Rectal smooth muscle tissue (tissue), 1 donor: ENCODE data around the gene PLA2G4B.
A peak's percentile ranks its signal among the peaks of the same experiment; 100 is the strongest.
"Not testable (repeated sequence)": the region's sequence is repeated elsewhere in the genome, so short reads cannot be mapped to it uniquely, and the experiment has no call there.

ENCODE experiments used
- H3K27ac ChIP-seq: one replicate; pipeline ENCODE4 v1.7.0; 2013; ENCODE audit warnings: low read depth, low read length, inconsistent platforms
- H3K27me3 ChIP-seq: one replicate; pipeline ENCODE4 v1.7.0; 2013; ENCODE audit warnings: low read length; ENCODE audit not compliant: control insufficient read depth, insufficient read depth
- H3K36me3 ChIP-seq: one replicate; pipeline ENCODE4 v1.7.0; 2013; ENCODE audit warnings: low read length; ENCODE audit not compliant: control insufficient read depth, insufficient read depth
- H3K4me1 ChIP-seq: one replicate; pipeline ENCODE4 v1.7.0; 2013; ENCODE audit warnings: low read length; ENCODE audit not compliant: control insufficient read depth, insufficient read depth
- H3K4me3 ChIP-seq: one replicate; pipeline ENCODE4 v1.7.0; 2013; ENCODE audit warnings: low read length
- H3K9ac ChIP-seq: one replicate; pipeline ENCODE4 v1.7.0; 2013; ENCODE audit warnings: low read length

Gene PLA2G4B

GRCh38 chr15:41824062-41824745 is 14.4 kb upstream of the PLA2G4B start:
- H3K4me3 ChIP-seq, result no peak overlapping the region
- peaks cover 15% of the 10 kb centered on the region for H3K36me3 ChIP-seq
- no peaks in the 10 kb centered on the region for H3K27me3 ChIP-seq
- H3K27ac ChIP-seq, result no peak overlapping the region
- peaks cover 8% of the 10 kb centered on the region for H3K4me1 ChIP-seq
- no peak overlapping the region for H3K9ac ChIP-seq

GRCh38 chr15:41825145-41825544 is 13.5 kb upstream of the PLA2G4B start:
- H3K9ac ChIP-seq, result no peak overlapping the region
- H3K4me1 ChIP-seq, result peaks cover 8% of the 10 kb centered on the region
- no peak overlapping the region for H3K4me3 ChIP-seq
- H3K36me3 ChIP-seq, result peaks cover 10% of the 10 kb centered on the region
- H3K27ac ChIP-seq, result no peak overlapping the region
- no peaks in the 10 kb centered on the region for H3K27me3 ChIP-seq

- Histone ChIP-seq H3K36me3 (peaks cover 10% of the 10 kb centered on the region), H3K4me3 (no peak overlapping the region), H3K9ac (no peak overlapping the region), H3K27ac (no peak overlapping the region), H3K27me3 (no peaks in the 10 kb centered on the region), H3K4me1 (peaks cover 8% of the 10 kb centered on the region)
Measured at GRCh38 chr15:41825572-41826535, 12.8 kb upstream of the PLA2G4B start.

GRCh38 chr15:41827290-41827879 is 11.3 kb upstream of the PLA2G4B start:
- Histone ChIP-seq H3K9ac (no peak overlapping the region), H3K4me1 (peaks cover 8% of the 10 kb centered on the region), H3K4me3 (peak overlapping the region; percentile 62), H3K27me3 (no peaks in the 10 kb centered on the region), H3K27ac (no peak overlapping the region), H3K36me3 (peaks cover 13% of the 10 kb centered on the region)

- Histone ChIP-seq H3K9ac (peak within 1 kb of the TSS; percentile 83), H3K27me3 (no peaks in the 10 kb centered on the region), H3K27ac (peak within 1 kb of the TSS; percentile 83), H3K4me1 (peaks cover 8% of the 10 kb centered on the region), H3K4me3 (peak within 1 kb of the TSS; percentile 95), H3K36me3 (peaks cover 13% of the 10 kb centered on the region)
Measured at GRCh38 chr15:41827880-41828806, 10.5 kb upstream of the PLA2G4B start, which contains the start of gene JMJD7. JMJD7 (plus strand) TSS chr15:41828092; CDS start chr15:41828125, 33 bp downstream.

GRCh38 chr15:41828807-41829141 is 9.9 kb upstream of the PLA2G4B start:
- peaks cover 13% of the 10 kb centered on the region for H3K36me3 ChIP-seq
- H3K9ac ChIP-seq, result peak overlapping the region; percentile 83
- peaks cover 8% of the 10 kb centered on the region for H3K4me1 ChIP-seq
- H3K27me3 ChIP-seq, result no peaks in the 10 kb centered on the region
- H3K27ac ChIP-seq, result peak overlapping the region; percentile 83
- H3K4me3 ChIP-seq, result peak overlapping the region; percentile 95

GRCh38 chr15:41829959-41830646 is 8.5 kb upstream of the PLA2G4B start:
- Histone ChIP-seq H3K27ac (no peak overlapping the region), H3K4me3 (no peak overlapping the region), H3K27me3 (no peaks in the 10 kb centered on the region), H3K4me1 (peaks cover 8% of the 10 kb centered on the region), H3K36me3 (peaks cover 7% of the 10 kb centered on the region), H3K9ac (no peak overlapping the region)

GRCh38 chr15:41831291-41831690 is 7.4 kb upstream of the PLA2G4B start:
- not testable (repeated sequence) for H3K4me3 ChIP-seq, H3K27ac ChIP-seq, H3K4me1 ChIP-seq, H3K9ac ChIP-seq, H3K36me3 ChIP-seq, H3K27me3 ChIP-seq

- Histone ChIP-seq H3K27me3 (no peaks in the 10 kb centered on the region), H3K4me3 (no peak overlapping the region), H3K27ac (no peak overlapping the region), H3K9ac (no peak overlapping the region), H3K36me3 (peaks cover 7% of the 10 kb centered on the region), H3K4me1 (peaks cover 8% of the 10 kb centered on the region)
Measured at GRCh38 chr15:41832208-41832607, 6.4 kb upstream of the PLA2G4B start.

- Histone ChIP-seq H3K4me3 (no peak overlapping the region), H3K4me1 (peaks cover 8% of the 10 kb centered on the region), H3K9ac (no peak overlapping the region), H3K27me3 (no peaks in the 10 kb centered on the region), H3K27ac (no peak overlapping the region), H3K36me3 (peaks cover 9% of the 10 kb centered on the region)
Measured at GRCh38 chr15:41832875-41833274, 5.8 kb upstream of the PLA2G4B start.

- H3K27ac ChIP-seq, result no peak overlapping the region
- peaks cover 10% of the 10 kb centered on the region for H3K36me3 ChIP-seq
- no peak overlapping the region for H3K9ac ChIP-seq
- H3K4me3 ChIP-seq, result no peak overlapping the region
- H3K4me1 ChIP-seq, result peaks cover under 1% of the 10 kb centered on the region
- H3K27me3 ChIP-seq, result no peaks in the 10 kb centered on the region
Measured at GRCh38 chr15:41834096-41834495, 4.6 kb upstream of the PLA2G4B start.
